ENCODE measurements around the gene SAA4. TPM values are rescaled to one million over a fixed set of nuclear protein-coding genes. Genes with fewer than 3 reads are reported as not detected.
"Not testable (repeated sequence)": the region's sequence is repeated elsewhere in the genome, so short reads cannot be mapped to it uniquely, and the experiment has no call there.

Gene SAA4
- total RNA-seq: not detected in 2 replicates

GRCh38 chr11:18236664-18237356 lies at the start of gene SAA4:
TSS of gene SAA4 (minus strand) at chr11:18236802. CDS start at chr11:18235926, 876 bp downstream.
- DNase-seq: no peak

GRCh38 chr11:18285841-18286240 lies 49.2 kb upstream of the SAA4 start:
- no peak for DNase-seq

- DNase-seq: no peak
Measured at GRCh38 chr11:18282626-18283025, 46.0 kb upstream of the SAA4 start.

- no peak for DNase-seq
Measured at GRCh38 chr11:18280438-18281045, 43.9 kb upstream of the SAA4 start.

- no peak for DNase-seq
Measured at GRCh38 chr11:18277565-18278271, 41.1 kb upstream of the SAA4 start.

GRCh38 chr11:18271206-18271605 lies 34.6 kb upstream of the SAA4 start:
- DNase-seq: no peak

GRCh38 chr11:18270102-18270501 lies 33.5 kb upstream of the SAA4 start:
- DNase-seq: no peak

- DNase-seq: not testable (repeated sequence)
Measured at GRCh38 chr11:18269252-18269651, 32.6 kb upstream of the SAA4 start.

GRCh38 chr11:18267335-18268133 lies 30.9 kb upstream of the SAA4 start:
- not testable (repeated sequence) for DNase-seq

- no peak for DNase-seq
Measured at GRCh38 chr11:18265949-18266348, 29.3 kb upstream of the SAA4 start, which contains the start of gene SAA1. TSS of gene SAA1 (plus strand) at chr11:18266264. CDS start at chr11:18266888, 624 bp downstream.

GRCh38 chr11:18264677-18265555 lies 28.3 kb upstream of the SAA4 start:
- DNase-seq: no peak

GRCh38 chr11:18264035-18264434 lies 27.4 kb upstream of the SAA4 start:
- no peak for DNase-seq

GRCh38 chr11:18262681-18263350 lies 26.2 kb upstream of the SAA4 start:
- not testable (repeated sequence) for DNase-seq

- no peak for DNase-seq
Measured at GRCh38 chr11:18261721-18262120, 25.1 kb upstream of the SAA4 start.

GRCh38 chr11:18259259-18259658 lies 22.7 kb upstream of the SAA4 start:
- DNase-seq: no peak

GRCh38 chr11:18254781-18255361 lies 18.3 kb upstream of the SAA4 start:
- no peak for DNase-seq

- DNase-seq: no peak
Measured at GRCh38 chr11:18253778-18254338, 17.3 kb upstream of the SAA4 start.

GRCh38 chr11:18253233-18253632 lies 16.6 kb upstream of the SAA4 start:
- no peak for DNase-seq

GRCh38 chr11:18248561-18248960 lies 12.0 kb upstream of the SAA4 start, which contains the start of gene SAA2:
TSS of gene SAA2 (minus strand) at chr11:18248668. CDS start at chr11:18248011, 657 bp downstream.
- DNase-seq: no peak

GRCh38 chr11:18247191-18247581 lies 10.6 kb upstream of the SAA4 start:
- not testable (repeated sequence) for DNase-seq
